ENCODE results near the gene NSFL1C. TPM values are rescaled to one million over a fixed set of nuclear protein-coding genes. Genes with fewer than 3 reads are reported as not detected.

NSFL1C gene
- total RNA-seq, 4 donors from 2014 or later, result 14.7 to 51.2 (median 48.8) TPM

DNA sequence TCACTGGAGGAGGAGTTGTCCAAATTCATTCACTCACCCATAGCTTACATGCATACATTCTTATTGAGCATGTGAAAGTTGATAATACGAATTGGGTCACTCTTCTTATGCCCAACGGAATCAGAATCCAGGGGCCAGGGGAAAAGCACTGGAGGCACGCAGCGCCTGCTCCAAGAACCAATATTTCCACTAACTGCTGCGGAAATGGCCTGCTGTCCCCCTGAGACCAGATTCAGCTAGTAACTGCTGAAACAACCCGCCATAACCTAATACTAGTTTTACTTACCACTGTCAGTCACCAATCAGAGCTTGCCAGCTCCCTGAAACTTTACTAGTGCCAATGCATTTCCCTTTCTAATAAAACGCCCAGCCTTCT, 73.2 kb downstream of the NSFL1C start:
- Histone ChIP-seq H3K4me1 (peaks cover 28 to 51% (median 43%) of the 10 kb centered on the region in 4 donors), H3K36me3 (no peaks in the 10 kb centered on the region), H3K9me3 (no peaks in the 10 kb centered on the region), H3K27ac (peak overlapping the region; percentile 90 to 94 (median 92)), H3K4me3 (peak overlapping the region; percentile 48 to 97 (median 92)), H3K27me3 (peaks cover 4% of the 10 kb centered on the region)
- in situ Hi-C loops (cut with MboI; ENCODE audit: low pct_ligation_motif_present in 1 of 4, low pct_unique_long_range_greater_than_20kb in 1 of 4, low sequenced_read_pairs in 3 of 4), result no loop called here
- no peak for TF ChIP-seq EP300 (IDR thresholded peaks at IDR 0.05; ENCODE audit: low read depth)
- no peak for TF ChIP-seq CTCF (IDR thresholded peaks at IDR 0.05)
- no peak for TF ChIP-seq POLR2AphosphoS5 (IDR thresholded peaks at IDR 0.05)
- no peak for DNase-seq
- intact Hi-C loops (cut with DNase I; ENCODE audit: low total_unique reads), result loop anchor here (2.0 kb wide), 1 partner anchor 69 kb away; no protein-coding TSS in a partner anchor
- 48 to 59% methylated on average over 7 of the region's 7 CpGs for WGBS, 2 donors (ENCODE audit: low coverage in 1 of 2)

DNA sequence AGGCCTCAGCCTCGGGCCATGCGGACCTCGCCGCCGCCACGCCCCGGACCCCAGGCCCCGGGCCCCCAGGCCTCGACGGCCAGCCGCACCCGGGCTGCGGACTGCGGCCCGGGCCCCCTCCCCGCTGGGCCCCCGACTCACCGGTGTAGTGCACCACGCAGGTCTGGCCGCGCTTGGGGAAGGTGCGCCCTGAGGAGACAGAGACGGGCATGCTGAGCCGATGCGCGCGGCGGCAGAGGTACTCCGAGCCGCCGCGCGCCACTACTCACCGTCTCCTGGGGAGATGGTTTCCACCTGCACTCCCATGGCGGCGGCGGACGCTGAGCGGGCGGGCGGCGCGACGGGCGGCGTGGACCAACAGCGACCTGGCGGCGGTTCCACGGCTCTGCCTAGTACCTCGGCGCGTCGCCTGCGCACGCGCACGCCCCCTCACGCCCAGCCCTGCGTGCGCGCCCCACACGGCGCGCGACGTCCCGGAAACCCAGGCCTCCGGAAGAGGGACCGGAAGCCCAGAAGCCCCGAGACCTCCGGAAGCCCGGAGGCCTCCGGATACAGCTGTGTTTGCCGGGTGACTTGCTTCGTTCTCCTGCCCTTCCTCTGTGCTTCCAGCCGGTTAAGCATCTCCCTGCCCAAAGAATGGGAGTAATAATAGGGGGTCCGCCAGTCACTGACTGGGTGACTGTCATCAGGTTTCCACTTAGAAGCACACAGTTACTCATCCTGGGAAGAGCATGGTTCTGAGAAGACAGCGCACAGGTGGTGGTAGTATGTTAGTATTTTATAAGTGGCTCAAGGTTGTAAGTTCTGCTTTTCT, 73.7 kb downstream of the NSFL1C start, which contains the start of gene FKBP1A:
Gene FKBP1A, minus strand, starts transcription at position 362 of the 814 bp plus-strand sequence. Its CDS starts 56 bp downstream, at position 306.
- DNase-seq, result peak; percentile 93
- whole genome bisulfite sequencing, 2 donors (ENCODE audit: low coverage in 1 of 2), result 1% methylated on average over 38 of the region's 79 CpGs; no CpG with 5 or more reads in 1 of the 2 donors
- no peaks in the 10 kb centered on the region for H3K9me3 ChIP-seq
- peak within 1 kb of the TSS; percentile 90 to 94 (median 92) for H3K27ac ChIP-seq
- in situ Hi-C loops (cut with MboI; ENCODE audit: low pct_ligation_motif_present in 1 of 4, low pct_unique_long_range_greater_than_20kb in 1 of 4, low sequenced_read_pairs in 3 of 4), result no loop called here
- H3K4me3 ChIP-seq, result peak within 1 kb of the TSS; percentile 83 to 97 (median 92)
- intact Hi-C loops (cut with DNase I; ENCODE audit: low total_unique reads), result loop anchor here (2.0 kb wide), 1 partner anchor 68 kb away; no protein-coding TSS in a partner anchor
- H3K27me3 ChIP-seq, result no peaks in the 10 kb centered on the region
- no peaks in the 10 kb centered on the region for H3K36me3 ChIP-seq
- peak in 2 of 5 experiments; percentile 39 for TF ChIP-seq CTCF (IDR thresholded peaks at IDR 0.05)
- peak; percentile 28 for TF ChIP-seq EP300 (IDR thresholded peaks at IDR 0.05; ENCODE audit: low read depth)
- TF ChIP-seq POLR2AphosphoS5 (IDR thresholded peaks at IDR 0.05), result peak; percentile 82 to 92 (median 92)
- TF ChIP-seq POLR2A (IDR thresholded peaks at IDR 0.05), result peak; percentile 81
- H3K4me1 ChIP-seq, result peaks cover 31 to 52% (median 44%) of the 10 kb centered on the region in 4 donors

DNA sequence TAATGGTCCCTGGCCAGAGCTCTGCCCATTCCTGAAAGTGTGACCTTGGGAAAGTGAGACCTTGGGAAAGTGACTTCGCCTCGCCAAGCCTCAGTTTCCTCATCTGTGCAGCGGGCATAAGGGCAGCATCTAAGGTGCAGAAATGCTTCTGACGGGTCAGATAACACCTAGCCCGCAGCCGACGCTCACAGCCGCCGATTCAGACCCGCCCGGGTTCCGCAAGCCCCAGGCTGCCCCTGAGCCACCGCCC, 74.3 kb downstream of the NSFL1C start:
- TF ChIP-seq POLR2A (IDR thresholded peaks at IDR 0.05), result no peak
- TF ChIP-seq POLR2AphosphoS5 (IDR thresholded peaks at IDR 0.05), result no peak
- no peak for TF ChIP-seq EP300 (IDR thresholded peaks at IDR 0.05; ENCODE audit: low read depth)
- TF ChIP-seq CTCF (IDR thresholded peaks at IDR 0.05), result no peak

More for the DNA sequence above, 74.3 kb downstream of the NSFL1C start:
- Histone ChIP-seq H3K27ac (peak overlapping the region; percentile 90 to 94 (median 92)), H3K4me3 (peak overlapping the region; percentile 83 to 97 (median 92)), H3K36me3 (no peaks in the 10 kb centered on the region), H3K27me3 (no peaks in the 10 kb centered on the region), H3K4me1 (peaks cover 34 to 54% (median 45%) of the 10 kb centered on the region in 4 donors), H3K9me3 (no peaks in the 10 kb centered on the region)
- intact Hi-C loops (cut with DNase I; ENCODE audit: low total_unique reads) (loop anchor here (2.0 kb wide), 1 partner anchor 68 kb away; no protein-coding TSS in a partner anchor), in situ Hi-C loops (cut with MboI; ENCODE audit: low pct_ligation_motif_present in 1 of 4, low pct_unique_long_range_greater_than_20kb in 1 of 4, low sequenced_read_pairs in 3 of 4) (no loop called here)
- DNase-seq, result peak; percentile 34
- WGBS, 2 donors (ENCODE audit: low coverage in 1 of 2), result 1% methylated on average over 13 of the region's 13 CpGs; no CpG with 5 or more reads in 1 of the 2 donors

Other genes with a start within 250 kb of the NSFL1C start
- not detected for gene RAD21L1, start 240.8 kb downstream of the NSFL1C start, total RNA-seq
- gene SNPH, start 200.6 kb downstream of the NSFL1C start, total RNA-seq, result 1 to 10 TPM; 2.2 to 2.6 (median 2.3) TPM
- gene SDCBP2, start 137.7 kb downstream of the NSFL1C start, total RNA-seq, result 100 to 1,000 TPM; 132 to 427 (median 300) TPM
- gene FKBP1A, start 73.8 kb downstream of the NSFL1C start, total RNA-seq, result 100 to 1,000 TPM; 120 to 202 (median 144) TPM
- gene SIRPB2, start 24.6 kb upstream of the NSFL1C start, total RNA-seq, result 1 to 10 TPM in 2 of 4 donors, not detected in 2; 3.7 to 3.8 TPM
- gene SIRPD, start 90.9 kb upstream of the NSFL1C start, total RNA-seq, result not detected
- gene SIRPB1, start 153.2 kb upstream of the NSFL1C start, total RNA-seq, result 1 to 10 TPM in 1 of 4 donors, under 1 TPM in 1, not detected in 2; 0.14 to 1.3 TPM
- 10 to 100 TPM in 1 of 4 donors, 1 to 10 TPM in 2, not detected in 1; 2.5 to 26.9 (median 3.8) TPM for gene SIRPG, start 190.9 kb upstream of the NSFL1C start, total RNA-seq